Keratinocyte (primary cell): ENCODE data around the gene DNM1L. TPM values are rescaled to one million over a fixed set of nuclear protein-coding genes. Genes with fewer than 3 reads are reported as not detected.

ENCODE experiments used
- DNase-seq: peaks from one replicate; pipeline ENCODE4 v3.0.0-alpha.2; 2011; ENCODE audit warnings: low read depth, missing footprints, low spot score
- FAIRE-seq: peaks from 2 replicates; lab custom pipeline; 2011; peaks lifted over from hg19 to GRCh38; lab: Jason Lieb, UNC
- H2AFZ ChIP-seq: 2 replicates; pipeline ENCODE4 v1.6.0; 2012; ENCODE audit warnings: low read length, control low read depth, inconsistent platforms; ENCODE audit not compliant: control insufficient read depth
- H3K27ac ChIP-seq: 2 replicates; pipeline ENCODE4 v1.5.1; 2011; ENCODE audit warnings: low read length; ENCODE audit not compliant: control insufficient read depth, insufficient read depth
- H3K27me3 ChIP-seq: 3 replicates; pipeline ENCODE4 v1.6.0; 2011; ENCODE audit warnings: low read length; ENCODE audit not compliant: control insufficient read depth, insufficient read depth; ENCODE audit errors: extremely low read depth
- H3K36me3 ChIP-seq, 2 experiments: 2 replicates in 1 of 2; 3 replicates in 1 of 2; pipeline ENCODE4 v1.5.1; 2011; ENCODE audit warnings: low read length in 2 of 2, mild to moderate bottlenecking in 1 of 2; ENCODE audit not compliant: control insufficient read depth in 2 of 2, insufficient read depth in 2 of 2; ENCODE audit errors: extremely low read depth in 1 of 2
- H3K4me1 ChIP-seq: 3 replicates; pipeline ENCODE4 v1.5.1; 2011; ENCODE audit warnings: low read length; ENCODE audit not compliant: control insufficient read depth, insufficient read depth; ENCODE audit errors: extremely low read depth
- H3K4me2 ChIP-seq: 3 replicates; pipeline ENCODE4 v1.6.0; 2011; ENCODE audit warnings: low read depth, low read length; ENCODE audit not compliant: control insufficient read depth, insufficient read depth; ENCODE audit errors: extremely low read depth
- H3K4me3 ChIP-seq, 3 experiments: fragments of 200-600 bp in 1 of 3; sonication (generic) in 1 of 3; 2 replicates in 2 of 3; 3 replicates in 1 of 3; pipeline ENCODE4 v1.5.1; 2011 to 2016; ENCODE audit warnings: low read length in 3 of 3, mild to moderate bottlenecking in 3 of 3, control low read depth in 2 of 3, inconsistent platforms in 1 of 3, low read depth in 1 of 3, mixed read lengths in 1 of 3, mixed run types in 1 of 3, moderate library complexity in 1 of 3; ENCODE audit not compliant: control insufficient read depth in 2 of 3, insufficient read depth in 2 of 3; ENCODE audit errors: extremely low read depth in 1 of 3
- H3K79me2 ChIP-seq: 2 replicates; pipeline ENCODE4 v1.6.0; 2012; ENCODE audit warnings: low read length; ENCODE audit not compliant: control insufficient read depth, insufficient read depth
- H3K9ac ChIP-seq: 3 replicates; pipeline ENCODE4 v1.6.0; 2011; ENCODE audit warnings: low read length; ENCODE audit not compliant: control insufficient read depth, insufficient read depth; ENCODE audit errors: extremely low read depth
- H3K9me1 ChIP-seq: 3 replicates; pipeline ENCODE4 v1.6.0; 2011; ENCODE audit warnings: low read length; ENCODE audit not compliant: control insufficient read depth, insufficient read depth; ENCODE audit errors: extremely low read depth
- H3K9me3 ChIP-seq: 2 replicates; pipeline ENCODE4 v1.5.1; 2012; ENCODE audit warnings: low read depth, low read length; ENCODE audit not compliant: control insufficient read depth
- H4K20me1 ChIP-seq: 3 replicates; pipeline ENCODE4 v1.6.0; 2011; ENCODE audit warnings: low read length; ENCODE audit not compliant: control insufficient read depth, insufficient read depth; ENCODE audit errors: extremely low read depth
- EZH2 ChIP-seq: IDR thresholded peaks from one replicate; pipeline ENCODE4 v1.6.1; 2012; ENCODE audit warnings: inconsistent platforms, mild to moderate bottlenecking, low read length, moderate library complexity
- dilution Hi-C: fragments of 300-500 bp; cut with MboI; formaldehyde crosslinking; loops from one replicate; pipeline ENCODE4 v1.7.0; 2020; ENCODE audit warnings: low sequenced_read_pairs; ENCODE audit not compliant: extremely low pct_ligation_motif_present
- polyA plus RNA-seq, 5 experiments: library from polyadenylated mRNA; depleted of rRNA in 3 of 5; stranded (reverse) in 3 of 5; stranded (forward) in 1 of 5; unstranded in 1 of 5; fragments of >200 nt; gene quantifications; 1 replicate in 1 of 5; 2 replicates in 3 of 5; 3 replicates in 1 of 5; pipeline versions ENCODE4 v1.2.1 to v1.2.3, GENCODE V29; 2011 to 2012; ENCODE audit warnings: missing spikeins in 2 of 5, low read depth in 1 of 5, low replicate concordance in 1 of 5
- TF ChIP-seq, protein P1 (sequence below), 3 experiments: IDR thresholded peaks in 1 of 3; conservative IDR thresholded peaks in 1 of 3; optimal IDR thresholded peaks in 1 of 3; 2 replicates in 2 of 3; 3 replicates in 1 of 3; pipeline versions ENCODE3 to v1.5.1; 2011; ENCODE audit warnings: low read length in 3 of 3, mild to moderate bottlenecking in 3 of 3, moderate library complexity in 2 of 3, control low read depth in 1 of 3, inconsistent platforms in 1 of 3; ENCODE audit not compliant: insufficient read depth in 2 of 3; ENCODE audit errors: extremely low read depth in 1 of 3

DNM1L gene
- polyA plus RNA-seq, 1 donor (not counting 4 experiments of a cell fraction or from before 2014, with no cell fraction given), result 115 TPM

DNA sequence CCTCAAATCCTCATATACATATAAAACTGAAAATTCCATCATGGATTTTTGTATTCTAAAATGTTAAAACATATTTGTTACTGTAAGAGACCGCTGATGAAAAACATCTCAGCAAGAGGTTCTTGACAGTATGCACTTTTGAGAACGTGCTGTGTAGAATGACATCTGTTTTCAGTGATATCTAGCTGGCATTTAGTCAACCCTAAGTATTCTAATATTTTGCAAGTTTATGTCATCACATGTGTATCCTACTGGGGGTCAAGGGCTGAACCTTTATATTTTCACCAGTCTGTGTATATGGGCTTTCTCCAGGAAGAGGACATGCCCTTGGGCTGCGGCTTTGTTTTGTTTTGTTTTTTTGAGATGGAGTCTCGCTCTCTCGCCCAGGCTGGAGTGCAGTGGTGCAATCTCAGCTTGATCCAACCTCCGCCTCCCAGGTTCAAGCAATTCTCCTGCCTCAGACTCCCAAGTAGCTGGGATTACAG is 98.6 kb downstream of the DNM1L start:
- no peak for FAIRE-seq
- H4K20me1 ChIP-seq, result no peaks in the 10 kb centered on the region
- H3K9me1 ChIP-seq, result no peaks in the 10 kb centered on the region

GRCh38 chr12:32780071-32780470 is 101.0 kb downstream of the DNM1L start:
- peaks cover 4% of the 10 kb centered on the region for H3K4me1 ChIP-seq
- H2AFZ ChIP-seq, result no peak overlapping the region
- H3K36me3 ChIP-seq, result no peaks in the 10 kb centered on the region
- H3K4me2 ChIP-seq, result no peak overlapping the region
- dilution Hi-C loops, result no loop called here
- DNase-seq, result no peak
- no peak for TF ChIP-seq EZH2
- TF ChIP-seq, protein P1, sequence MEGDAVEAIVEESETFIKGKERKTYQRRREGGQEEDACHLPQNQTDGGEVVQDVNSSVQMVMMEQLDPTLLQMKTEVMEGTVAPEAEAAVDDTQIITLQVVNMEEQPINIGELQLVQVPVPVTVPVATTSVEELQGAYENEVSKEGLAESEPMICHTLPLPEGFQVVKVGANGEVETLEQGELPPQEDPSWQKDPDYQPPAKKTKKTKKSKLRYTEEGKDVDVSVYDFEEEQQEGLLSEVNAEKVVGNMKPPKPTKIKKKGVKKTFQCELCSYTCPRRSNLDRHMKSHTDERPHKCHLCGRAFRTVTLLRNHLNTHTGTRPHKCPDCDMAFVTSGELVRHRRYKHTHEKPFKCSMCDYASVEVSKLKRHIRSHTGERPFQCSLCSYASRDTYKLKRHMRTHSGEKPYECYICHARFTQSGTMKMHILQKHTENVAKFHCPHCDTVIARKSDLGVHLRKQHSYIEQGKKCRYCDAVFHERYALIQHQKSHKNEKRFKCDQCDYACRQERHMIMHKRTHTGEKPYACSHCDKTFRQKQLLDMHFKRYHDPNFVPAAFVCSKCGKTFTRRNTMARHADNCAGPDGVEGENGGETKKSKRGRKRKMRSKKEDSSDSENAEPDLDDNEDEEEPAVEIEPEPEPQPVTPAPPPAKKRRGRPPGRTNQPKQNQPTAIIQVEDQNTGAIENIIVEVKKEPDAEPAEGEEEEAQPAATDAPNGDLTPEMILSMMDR (optimal IDR thresholded peaks at IDR 0.05 in 1 of 3, IDR thresholded peaks at IDR 0.05 in 1 of 3, conservative IDR thresholded peaks at IDR 0.05 in 1 of 3; ENCODE audit: extremely low read depth in 1 of 3, insufficient read depth in 2 of 3, low read length in 3 of 3), result no peak
- H3K9me3 ChIP-seq, result no peaks in the 10 kb centered on the region
- H3K4me3 ChIP-seq, result no peak overlapping the region
- H3K79me2 ChIP-seq, result no peaks in the 10 kb centered on the region
- H3K27me3 ChIP-seq, result no peaks in the 10 kb centered on the region
- no peak for FAIRE-seq
- no peaks in the 10 kb centered on the region for H4K20me1 ChIP-seq
- no peaks in the 10 kb centered on the region for H3K9me1 ChIP-seq
- no peak overlapping the region for H3K27ac ChIP-seq
- H3K9ac ChIP-seq, result no peak overlapping the region

More for the DNA sequence above, 98.6 kb downstream of the DNM1L start:
- dilution Hi-C loops, result no loop called here
- no peaks in the 10 kb centered on the region for H3K9me3 ChIP-seq
- no peak overlapping the region for H3K4me2 ChIP-seq
- DNase-seq, result no peak
- no peaks in the 10 kb centered on the region for H3K79me2 ChIP-seq
- peaks cover 4% of the 10 kb centered on the region for H3K4me1 ChIP-seq
- H3K4me3 ChIP-seq, result no peak overlapping the region
- no peak for TF ChIP-seq EZH2
- TF ChIP-seq, protein P1 (optimal IDR thresholded peaks at IDR 0.05 in 1 of 3, IDR thresholded peaks at IDR 0.05 in 1 of 3, conservative IDR thresholded peaks at IDR 0.05 in 1 of 3; ENCODE audit: extremely low read depth in 1 of 3, insufficient read depth in 2 of 3, low read length in 3 of 3), result no peak
- no peak overlapping the region for H3K27ac ChIP-seq
- no peaks in the 10 kb centered on the region for H3K27me3 ChIP-seq
- H3K9ac ChIP-seq, result no peak overlapping the region
- H3K36me3 ChIP-seq, result no peaks in the 10 kb centered on the region
- H2AFZ ChIP-seq, result no peak overlapping the region
